ENCODE results near the gene MCU.

Gene MCU

GRCh38 chr10:72842164-72842563 is 150.2 kb downstream of the MCU start:
- no peak for TF ChIP-seq L3MBTL2 (conservative IDR thresholded peaks at IDR 0.05)
- no peak for TF ChIP-seq FOXK2 (IDR thresholded peaks at IDR 0.05)
- TF ChIP-seq FOXA1 (IDR thresholded peaks at IDR 0.05), result no peak
- TF ChIP-seq HDGF (IDR thresholded peaks at IDR 0.05; ENCODE audit: borderline replicate concordance), result no peak
- TF ChIP-seq ARNT (IDR thresholded peaks at IDR 0.05), result no peak
- TF ChIP-seq PKNOX1 (IDR thresholded peaks at IDR 0.05), result no peak
- TF ChIP-seq NFRKB (IDR thresholded peaks at IDR 0.05), result no peak
- TF ChIP-seq SP1 (IDR thresholded peaks at IDR 0.05), result no peak
- TF ChIP-seq BHLHE40 (IDR thresholded peaks at IDR 0.05; ENCODE audit: borderline replicate concordance), result no peak
- no peak for TF ChIP-seq TARDBP (IDR thresholded peaks at IDR 0.05)
- TF ChIP-seq FOXM1 (IDR thresholded peaks at IDR 0.05; ENCODE audit: borderline replicate concordance), result no peak
- no peak for TF ChIP-seq LEF1 (IDR thresholded peaks at IDR 0.05; ENCODE audit: borderline replicate concordance)
- no peak for TF ChIP-seq SUZ12 (IDR thresholded peaks at IDR 0.05)
- no peak for TF ChIP-seq CTBP1 (IDR thresholded peaks at IDR 0.05; ENCODE audit: borderline replicate concordance)
- TF ChIP-seq ZNF384 (IDR thresholded peaks at IDR 0.05), result no peak
- TF ChIP-seq ELF4 (IDR thresholded peaks at IDR 0.05), result no peak
- ChIA-PET CTCF (no interaction called here), POLR2A (no interaction called here)
- DNase-seq (ENCODE audit: extremely low spot score), result no peak

GRCh38 chr10:72846238-72846637 is 154.3 kb downstream of the MCU start:
- POLR2A ChIA-PET, result no interaction called here
- CTCF ChIA-PET, result no interaction called here
- DNase-seq (ENCODE audit: extremely low spot score), result no peak
- TF ChIP-seq BHLHE40 (IDR thresholded peaks at IDR 0.05; ENCODE audit: borderline replicate concordance) (no peak), TARDBP (IDR thresholded peaks at IDR 0.05) (no peak), FOXK2 (IDR thresholded peaks at IDR 0.05) (no peak), LEF1 (IDR thresholded peaks at IDR 0.05; ENCODE audit: borderline replicate concordance) (no peak), ELF4 (IDR thresholded peaks at IDR 0.05) (no peak), CTBP1 (IDR thresholded peaks at IDR 0.05; ENCODE audit: borderline replicate concordance) (no peak), PKNOX1 (IDR thresholded peaks at IDR 0.05) (no peak), L3MBTL2 (conservative IDR thresholded peaks at IDR 0.05) (no peak), FOXA1 (IDR thresholded peaks at IDR 0.05) (no peak), NFRKB (IDR thresholded peaks at IDR 0.05) (no peak), ARNT (IDR thresholded peaks at IDR 0.05) (no peak), FOXM1 (IDR thresholded peaks at IDR 0.05; ENCODE audit: borderline replicate concordance) (no peak), SUZ12 (IDR thresholded peaks at IDR 0.05) (no peak), HDGF (IDR thresholded peaks at IDR 0.05; ENCODE audit: borderline replicate concordance) (no peak), SP1 (IDR thresholded peaks at IDR 0.05) (no peak), ZNF384 (IDR thresholded peaks at IDR 0.05) (no peak)

GRCh38 chr10:72847681-72848080 is 155.7 kb downstream of the MCU start:
- DNase-seq (ENCODE audit: extremely low spot score), result no peak
- CTCF ChIA-PET, result no interaction called here
- TF ChIP-seq ZNF384 (IDR thresholded peaks at IDR 0.05) (no peak), BHLHE40 (IDR thresholded peaks at IDR 0.05; ENCODE audit: borderline replicate concordance) (no peak), TARDBP (IDR thresholded peaks at IDR 0.05) (no peak), CTBP1 (IDR thresholded peaks at IDR 0.05; ENCODE audit: borderline replicate concordance) (no peak), FOXM1 (IDR thresholded peaks at IDR 0.05; ENCODE audit: borderline replicate concordance) (no peak), HDGF (IDR thresholded peaks at IDR 0.05; ENCODE audit: borderline replicate concordance) (no peak), FOXA1 (IDR thresholded peaks at IDR 0.05) (no peak), ELF4 (IDR thresholded peaks at IDR 0.05) (no peak), FOXK2 (IDR thresholded peaks at IDR 0.05) (no peak), SP1 (IDR thresholded peaks at IDR 0.05) (no peak)
- POLR2A ChIA-PET, result no interaction called here

GRCh38 chr10:72850861-72851260 is 158.9 kb downstream of the MCU start:
- CTCF ChIA-PET, result no interaction called here
- POLR2A ChIA-PET, result no interaction called here
- TF ChIP-seq ELF4 (IDR thresholded peaks at IDR 0.05) (no peak), TARDBP (IDR thresholded peaks at IDR 0.05) (no peak), FOXK2 (IDR thresholded peaks at IDR 0.05) (no peak), FOXA1 (IDR thresholded peaks at IDR 0.05) (no peak), HDGF (IDR thresholded peaks at IDR 0.05; ENCODE audit: borderline replicate concordance) (no peak), NFRKB (IDR thresholded peaks at IDR 0.05) (no peak)
- DNase-seq (ENCODE audit: extremely low spot score), result no peak

GRCh38 chr10:72851509-72851908 is 159.6 kb downstream of the MCU start:
- ChIA-PET CTCF (no interaction called here), POLR2A (no interaction called here)

GRCh38 chr10:72852508-72852907 is 160.6 kb downstream of the MCU start:
- CTCF ChIA-PET, result no interaction called here
- no peak for DNase-seq (ENCODE audit: extremely low spot score)
- POLR2A ChIA-PET, result no interaction called here
- TF ChIP-seq BHLHE40 (IDR thresholded peaks at IDR 0.05; ENCODE audit: borderline replicate concordance) (no peak), SP1 (IDR thresholded peaks at IDR 0.05) (no peak), NFRKB (IDR thresholded peaks at IDR 0.05) (no peak), ARNT (IDR thresholded peaks at IDR 0.05) (no peak), L3MBTL2 (conservative IDR thresholded peaks at IDR 0.05) (no peak), LEF1 (IDR thresholded peaks at IDR 0.05; ENCODE audit: borderline replicate concordance) (no peak), FOXK2 (IDR thresholded peaks at IDR 0.05) (no peak), SUZ12 (IDR thresholded peaks at IDR 0.05) (no peak), ELF4 (IDR thresholded peaks at IDR 0.05) (no peak), FOXM1 (IDR thresholded peaks at IDR 0.05; ENCODE audit: borderline replicate concordance) (no peak)

More at GRCh38 chr10:72851509-72851908, 159.6 kb downstream of the MCU start:
- TF ChIP-seq FOXK2 (IDR thresholded peaks at IDR 0.05) (no peak), CTBP1 (IDR thresholded peaks at IDR 0.05; ENCODE audit: borderline replicate concordance) (no peak), FOXA1 (IDR thresholded peaks at IDR 0.05) (no peak)
- DNase-seq (ENCODE audit: extremely low spot score), result no peak

- ChIA-PET CTCF (no interaction called here), POLR2A (no interaction called here)
- TF ChIP-seq LEF1 (IDR thresholded peaks at IDR 0.05; ENCODE audit: borderline replicate concordance) (no peak), CTBP1 (IDR thresholded peaks at IDR 0.05; ENCODE audit: borderline replicate concordance) (no peak), NFRKB (IDR thresholded peaks at IDR 0.05) (no peak)
These were observed 163.2 kb downstream of the MCU start for GRCh38 chr10:72855129-72855528.

More at GRCh38 chr10:72855129-72855528, 163.2 kb downstream of the MCU start:
- DNase-seq (ENCODE audit: extremely low spot score), result no peak

Measured in HEK293T (cell line).